ENCODE results near the gene ZNF398. TPM values are rescaled to one million over a fixed set of nuclear protein-coding genes. Genes with fewer than 3 reads are reported as not detected.

Gene ZNF398
- total and polyA plus RNA-seq, 10 of the 15 experiments (the other 5 are each of a cell fraction or from before 2014, with no cell fraction given), result 2.3 to 15.3 (median 10.0) TPM

- no peak overlapping the region for H3K9ac ChIP-seq (ENCODE audit: control insufficient read depth, insufficient read depth, low read length)
- ATAC-seq (no peak), DNase-seq (ENCODE audit: low read depth, low spot score) (no peak), FAIRE-seq (no peak)
- H3K79me2 ChIP-seq (ENCODE audit: control insufficient read depth, insufficient read depth, low read length), result peaks cover 3% of the 10 kb centered on the region
- H3K27me3 ChIP-seq (replicated peaks in 1 of 2; ENCODE audit: control insufficient read depth in 2 of 2, insufficient read depth in 2 of 2, low read length in 1 of 2), result no peaks in the 10 kb centered on the region
- no peaks in the 10 kb centered on the region for H4K20me1 ChIP-seq (ENCODE audit: control insufficient read depth, insufficient read depth)
- no peak overlapping the region for H3K27ac ChIP-seq (ENCODE audit: control insufficient read depth, insufficient read depth)
- H3K4me3 ChIP-seq, result no peak overlapping the region
- peaks cover 15% of the 10 kb centered on the region for H3K9me3 ChIP-seq (replicated peaks; ENCODE audit: control insufficient read depth, insufficient read depth, low read length)
- intact Hi-C loops (cut with micrococcal nuclease; ENCODE audit: unreplicated experiment), result no loop called here
- H3K4me2 ChIP-seq (ENCODE audit: control insufficient read depth, insufficient read depth), result no peak overlapping the region
- in situ Hi-C loops (cut with MboI), result no loop called here
- SMC1A ChIA-PET (ENCODE audit: uncharacterized antibody, unreplicated experiment), result no interaction called here
- 97% methylated on average over 2 of the region's 2 CpGs for WGBS (ENCODE audit: insufficient coverage, insufficient replicate concordance, low lambda C conversion rate, missing lambda C conversion rate)
- H3K4me1 ChIP-seq (ENCODE audit: control insufficient read depth, insufficient read depth, low read length), result no peaks in the 10 kb centered on the region
- TF ChIP-seq MEF2B (IDR thresholded peaks at IDR 0.05; ENCODE audit: partially characterized antibody, poor library complexity, severe bottlenecking), result no peak
- no peak for TF ChIP-seq HSF1 (IDR thresholded peaks at IDR 0.05; ENCODE audit: low read depth, low read length)
- no peak for TF ChIP-seq MXI1 (IDR thresholded peaks at IDR 0.05; ENCODE audit: low read depth, low read length)
- no peak for TF ChIP-seq IRF3 (IDR thresholded peaks at IDR 0.05)
- no peak for TF ChIP-seq ZNF384 (IDR thresholded peaks at IDR 0.05; ENCODE audit: borderline replicate concordance, low read depth, low read length)
- no peak for TF ChIP-seq SPI1 (IDR thresholded peaks at IDR 0.05; ENCODE audit: borderline replicate concordance, insufficient read depth, low read depth, low read length)
- TF ChIP-seq ATF3 (IDR thresholded peaks at IDR 0.05; ENCODE audit: borderline replicate concordance, extremely low read depth, low read depth, low read length), result no peak
- no peak for TF ChIP-seq HDAC2 (IDR thresholded peaks at IDR 0.05)
- TF ChIP-seq SIX5 (IDR thresholded peaks at IDR 0.05; ENCODE audit: low read depth, low read length, severe bottlenecking), result no peak
- no peak for TF ChIP-seq TAF1 (IDR thresholded peaks at IDR 0.05; ENCODE audit: borderline replicate concordance, low read depth, low read length)
- TF ChIP-seq SMARCA5 (IDR thresholded peaks at IDR 0.05), result no peak
- no peak for TF ChIP-seq SMC3 (IDR thresholded peaks at IDR 0.05; ENCODE audit: borderline replicate concordance, low read length)
- TF ChIP-seq ATF7 (IDR thresholded peaks at IDR 0.05; ENCODE audit: low read depth), result no peak
- no peak for TF ChIP-seq RCOR1 (conservative IDR thresholded peaks at IDR 0.05; ENCODE audit: low read depth, low read length)
- POLR2A ChIA-PET, result interaction anchor here (0.8 kb wide), 1 partner anchor 14 kb away, joined by 3 read pairs; the partner anchor contains the start of gene ZNF398
- RAD21 ChIA-PET (ENCODE audit: unreplicated experiment), result no interaction called here
- peaks cover 1 to 25% of the 10 kb centered on the region in 2 experiments; a peak in 3 of 4 replicates for H3K36me3 ChIP-seq (ENCODE audit: control insufficient read depth in 2 of 2, insufficient read depth in 2 of 2, low read length in 1 of 2)
- BruUV-seq (replicated peaks), result no TSS peak
- CTCF ChIA-PET, result no interaction called here
- H2AFZ ChIP-seq (ENCODE audit: control insufficient read depth, low read depth, low read length), result no peak overlapping the region
Measured at GRCh38 chr7:149133028-149133710, 14.1 kb upstream of the ZNF398 start.
